Uterus (tissue), 4 donors: ENCODE measurements around the gene POLR2B. TPM values are rescaled to one million over a fixed set of nuclear protein-coding genes. Genes with fewer than 3 reads are reported as not detected.

Source experiments
- DNase-seq, 2 donors: peaks; one replicate each; pipeline ENCODE4 v3.0.0-alpha.2; 2019 to 2020
- H3K27ac ChIP-seq, 2 donors: fragments of 200-600 bp; sonication (generic); 1 replicate in 1 of 2; 2 replicates in 1 of 2; pipeline ENCODE4 v1.5.1; 2016 to 2018
- H3K27me3 ChIP-seq, 2 donors: fragments of 200-600 bp; sonication (generic); one replicate each; pipeline ENCODE4 v1.5.1; 2018 to 2019; ENCODE audit warnings: control low read depth in 1 of 2
- H3K36me3 ChIP-seq, 2 donors: fragments of 200-600 bp; sonication (generic); one replicate each; pipeline ENCODE4 v1.5.1; 2019; ENCODE audit warnings: control low read depth in 1 of 2
- H3K4me1 ChIP-seq, 2 donors: fragments of 200-600 bp; sonication (generic); one replicate each; pipeline ENCODE4 v1.5.1; 2018 to 2019; ENCODE audit warnings: control low read depth in 1 of 2
- H3K4me3 ChIP-seq, 2 donors: fragments of 200-600 bp; sonication (generic); 1 replicate in 1 of 2; 2 replicates in 1 of 2; pipeline ENCODE4 v1.5.1; 2018 to 2019; ENCODE audit warnings: mild to moderate bottlenecking in 1 of 2
- H3K9me3 ChIP-seq, 2 donors: fragments of 200-600 bp; sonication (generic); one replicate each; pipeline ENCODE4 v1.5.1; 2019; ENCODE audit warnings: control low read depth in 1 of 2
- POLR2A ChIP-seq, 2 donors: fragments of 450-650 bp; IDR thresholded peaks; one replicate each; pipeline ENCODE4 v1.6.1; 2016; ENCODE audit warnings: antibody characterized with exemption in 2 of 2, mild to moderate bottlenecking in 1 of 2, moderate library complexity in 1 of 2
- intact Hi-C: fragments of 100-400 bp; cut with DNase I; formaldehyde crosslinking; loops from one replicate; pipeline ENCODE4 v1.15.1; 2023; ENCODE audit warnings: low total_unique reads
- total RNA-seq, 4 donors: library from RNA; depleted of rRNA in 3 of 4; stranded (reverse); fragments of >200 nt in 3 of 4; gene quantifications; one replicate each; pipeline versions ENCODE4 v1.1.0 to v1.2.4, GENCODE V29; 2014 to 2023
- TF ChIP-seq, protein P1 (sequence below), 4 experiments: fragments of 200-600 bp in 2 of 4; fragments of 450-650 bp in 2 of 4; sonication (generic) in 2 of 4; IDR thresholded peaks; one replicate each; pipeline ENCODE4 v1.5.1; 2016 to 2019; ENCODE audit warnings: antibody characterized with exemption in 4 of 4, mild to moderate bottlenecking in 2 of 4, moderate library complexity in 1 of 4
- donor health status: DM: yes; HTN: yes; CAD: no.

POLR2B gene
- total RNA-seq, 4 donors from 2014 or later, result 35.9 to 211 (median 117) TPM

DNA sequence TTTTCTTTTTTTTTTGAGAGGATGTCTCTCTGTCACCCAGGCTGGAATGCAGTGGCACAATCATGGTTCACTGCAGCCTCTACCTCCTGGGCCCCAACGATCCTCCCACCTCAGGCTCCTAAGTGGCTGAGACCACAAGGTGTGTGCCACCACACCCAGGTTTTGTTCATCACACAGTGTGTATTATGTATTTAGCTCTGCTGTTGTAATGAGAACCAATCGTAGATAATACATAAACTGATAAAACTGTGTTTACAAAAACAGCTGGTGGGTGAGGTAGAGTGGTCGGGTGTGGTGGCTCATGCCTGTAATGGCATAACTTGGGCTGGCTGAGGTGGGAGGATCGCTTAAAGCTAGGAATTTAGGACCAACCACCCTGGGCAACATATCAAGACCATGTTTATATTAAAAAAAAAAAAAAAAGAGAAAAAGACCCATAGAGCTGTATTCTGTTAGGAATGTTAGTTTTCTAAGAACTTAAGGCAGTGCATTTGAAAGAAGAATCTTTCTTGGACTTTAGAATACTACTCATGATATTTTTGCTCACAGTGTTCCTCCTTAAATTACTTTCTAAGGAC, 34.9 kb downstream of the POLR2B start:
- Histone ChIP-seq H3K27me3 (no peaks in the 10 kb centered on the region), H3K4me1 (no peaks in the 10 kb centered on the region), H3K27ac (no peak overlapping the region), H3K9me3 (no peaks in the 10 kb centered on the region), H3K36me3 (no peaks in the 10 kb centered on the region), H3K4me3 (no peak overlapping the region)
- DNase-seq, result no peak
- intact Hi-C loops, result no loop called here
- no peak for TF ChIP-seq POLR2A (IDR thresholded peaks at IDR 0.05)
- TF ChIP-seq, protein P1, sequence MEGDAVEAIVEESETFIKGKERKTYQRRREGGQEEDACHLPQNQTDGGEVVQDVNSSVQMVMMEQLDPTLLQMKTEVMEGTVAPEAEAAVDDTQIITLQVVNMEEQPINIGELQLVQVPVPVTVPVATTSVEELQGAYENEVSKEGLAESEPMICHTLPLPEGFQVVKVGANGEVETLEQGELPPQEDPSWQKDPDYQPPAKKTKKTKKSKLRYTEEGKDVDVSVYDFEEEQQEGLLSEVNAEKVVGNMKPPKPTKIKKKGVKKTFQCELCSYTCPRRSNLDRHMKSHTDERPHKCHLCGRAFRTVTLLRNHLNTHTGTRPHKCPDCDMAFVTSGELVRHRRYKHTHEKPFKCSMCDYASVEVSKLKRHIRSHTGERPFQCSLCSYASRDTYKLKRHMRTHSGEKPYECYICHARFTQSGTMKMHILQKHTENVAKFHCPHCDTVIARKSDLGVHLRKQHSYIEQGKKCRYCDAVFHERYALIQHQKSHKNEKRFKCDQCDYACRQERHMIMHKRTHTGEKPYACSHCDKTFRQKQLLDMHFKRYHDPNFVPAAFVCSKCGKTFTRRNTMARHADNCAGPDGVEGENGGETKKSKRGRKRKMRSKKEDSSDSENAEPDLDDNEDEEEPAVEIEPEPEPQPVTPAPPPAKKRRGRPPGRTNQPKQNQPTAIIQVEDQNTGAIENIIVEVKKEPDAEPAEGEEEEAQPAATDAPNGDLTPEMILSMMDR (IDR thresholded peaks at IDR 0.05), result no peak

DNA sequence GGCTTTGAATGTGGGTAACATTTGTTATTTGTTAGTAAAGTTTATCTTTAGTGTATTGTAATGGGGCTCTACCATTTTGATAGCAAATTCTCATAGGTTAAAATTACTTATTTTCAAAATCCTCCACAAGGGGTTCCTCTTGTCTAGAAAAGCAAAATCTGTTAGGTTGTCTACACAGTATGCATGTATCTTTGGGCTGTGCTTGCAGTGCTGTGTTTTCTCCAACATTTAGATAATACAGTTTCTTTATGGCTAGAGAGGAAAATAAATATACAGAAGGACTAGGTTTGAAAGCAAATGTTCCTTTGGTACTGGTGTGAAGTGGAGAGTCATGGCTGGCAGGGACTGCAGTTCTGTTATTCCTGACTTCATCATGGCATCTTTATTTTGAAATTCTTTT, 40.3 kb downstream of the POLR2B start:
- H3K9me3 ChIP-seq, result no peaks in the 10 kb centered on the region
- no peak for DNase-seq
- no peak for TF ChIP-seq POLR2A (IDR thresholded peaks at IDR 0.05)
- no peaks in the 10 kb centered on the region for H3K4me1 ChIP-seq
- intact Hi-C loops, result no loop called here
- H3K27me3 ChIP-seq, result no peaks in the 10 kb centered on the region
- no peaks in the 10 kb centered on the region for H3K36me3 ChIP-seq
- no peak overlapping the region for H3K4me3 ChIP-seq
- no peak overlapping the region for H3K27ac ChIP-seq

DNA sequence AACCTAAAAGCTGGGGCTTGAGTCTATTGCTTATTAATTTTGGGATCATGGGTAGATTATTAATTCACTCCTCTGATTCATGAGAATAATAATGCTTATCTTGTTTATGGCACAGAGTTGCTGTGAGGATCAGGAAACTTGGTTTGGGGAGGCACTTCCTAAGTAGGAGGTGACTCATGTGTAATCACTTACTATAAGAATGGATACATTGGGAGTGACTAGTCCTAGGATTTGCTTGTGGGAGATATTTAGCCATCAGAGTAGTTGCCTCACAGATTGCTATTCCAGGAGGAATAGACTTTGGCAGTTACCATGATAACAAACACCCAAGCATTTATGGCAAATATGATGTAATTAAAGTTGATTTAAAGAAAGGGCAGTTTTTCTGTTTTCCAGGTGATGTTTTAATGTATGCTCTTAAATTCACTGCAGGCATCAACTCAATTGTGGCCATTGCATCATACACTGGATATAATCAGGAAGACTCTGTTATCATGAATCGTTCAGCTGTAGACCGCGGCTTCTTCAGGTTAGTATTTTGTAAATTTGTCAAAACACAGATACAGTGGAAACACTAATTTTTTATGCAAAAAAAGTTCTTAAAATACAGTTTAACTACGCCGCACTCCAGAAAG, 41.9 kb downstream of the POLR2B start:
- no peaks in the 10 kb centered on the region for H3K4me1 ChIP-seq
- H3K27me3 ChIP-seq, result no peaks in the 10 kb centered on the region
- intact Hi-C loops, result no loop called here
- H3K4me3 ChIP-seq, result no peak overlapping the region
- no peaks in the 10 kb centered on the region for H3K36me3 ChIP-seq
- TF ChIP-seq, protein P1 (IDR thresholded peaks at IDR 0.05), result no peak
- TF ChIP-seq POLR2A (IDR thresholded peaks at IDR 0.05), result no peak
- no peaks in the 10 kb centered on the region for H3K9me3 ChIP-seq
- DNase-seq, result no peak
- H3K27ac ChIP-seq, result peak overlapping the region in 1 of 2 donors; percentile 4

DNA sequence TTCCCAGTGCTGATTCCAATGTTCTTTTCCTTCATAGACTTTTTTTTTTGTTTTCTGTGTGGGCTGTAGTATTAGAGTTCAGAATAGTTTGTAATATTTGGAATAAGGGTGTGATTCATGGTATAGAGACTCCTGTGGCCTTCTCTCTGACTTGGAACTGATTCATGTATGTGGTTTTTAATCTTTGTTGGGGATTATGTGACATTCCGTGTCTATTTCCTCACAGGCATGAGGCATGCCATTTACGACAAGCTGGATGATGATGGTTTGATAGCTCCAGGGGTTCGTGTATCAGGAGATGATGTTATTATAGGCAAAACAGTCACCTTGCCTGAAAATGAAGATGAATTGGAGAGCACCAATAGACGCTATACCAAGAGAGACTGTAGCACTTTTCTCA, 44.4 kb downstream of the POLR2B start:
- no peaks in the 10 kb centered on the region for H3K36me3 ChIP-seq
- intact Hi-C loops, result no loop called here

DNA sequence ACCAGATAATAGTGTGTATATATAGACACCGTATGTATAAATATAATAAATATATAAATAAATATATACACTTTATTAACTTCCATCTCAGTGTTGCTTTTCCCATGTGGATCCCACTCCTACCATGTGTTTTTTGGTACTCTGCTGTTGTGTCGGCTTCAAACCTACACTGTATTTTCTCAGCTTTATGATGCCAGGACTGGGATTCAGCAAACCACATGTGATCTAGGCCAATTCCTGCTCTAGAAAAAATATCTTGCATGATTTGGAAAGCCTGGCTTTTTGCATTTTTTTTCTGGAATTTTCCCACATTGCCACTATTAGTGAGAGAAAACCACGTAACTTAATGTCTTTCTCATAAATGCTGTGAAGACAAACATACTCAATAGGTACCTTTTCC, 55.8 kb downstream of the POLR2B start:
- Histone ChIP-seq H3K27me3 (no peaks in the 10 kb centered on the region), H3K4me1 (no peaks in the 10 kb centered on the region), H3K9me3 (no peaks in the 10 kb centered on the region), H3K4me3 (no peak overlapping the region), H3K36me3 (no peaks in the 10 kb centered on the region), H3K27ac (no peak overlapping the region)
- intact Hi-C loops, result loop anchor here (10.0 kb wide), 1 partner anchor 80 kb away; the partner anchor contains the start of gene IGFBP7
- no peak for DNase-seq
- TF ChIP-seq, protein P1 (IDR thresholded peaks at IDR 0.05), result no peak
- no peak for TF ChIP-seq POLR2A (IDR thresholded peaks at IDR 0.05)

More for the DNA sequence above, 44.4 kb downstream of the POLR2B start:
- no peaks in the 10 kb centered on the region for H3K4me1 ChIP-seq
- no peaks in the 10 kb centered on the region for H3K9me3 ChIP-seq
- DNase-seq, result no peak
- no peak for TF ChIP-seq POLR2A (IDR thresholded peaks at IDR 0.05)
- TF ChIP-seq, protein P1 (IDR thresholded peaks at IDR 0.05), result no peak
- no peak overlapping the region for H3K4me3 ChIP-seq
- H3K27me3 ChIP-seq, result no peaks in the 10 kb centered on the region
- no peak overlapping the region for H3K27ac ChIP-seq
